H1 (cell line): Measurements from ENCODE around the gene PAXX. TPM values are rescaled to one million over a fixed set of nuclear protein-coding genes. Genes with fewer than 3 reads are reported as not detected.
A peak's percentile ranks its signal among the peaks of the same experiment; 100 is the strongest.

ENCODE experiments used
- CTCF ChIA-PET: fragments of 300-600 bp; sonication (Branson Sonifier 250); formaldehyde crosslinking; loops from one replicate; lab custom pipeline; 2021; ENCODE audit not compliant: partially characterized antibody; lab: Charles Lee
- POLR2A ChIA-PET: fragments of 300-600 bp; sonication (Branson Sonifier 250); formaldehyde crosslinking; loops from one replicate; lab custom pipeline; 2021; ENCODE audit warnings: inconsistent platforms; ENCODE audit not compliant: partially characterized antibody; lab: Charles Lee
- DNase-seq, 2 experiments: peaks; one replicate each; pipeline versions ENCODE4 v3.0.0 to v3.0.0-alpha.2; 2010 to 2022; ENCODE audit warnings: low spot score in 2 of 2, low read depth in 1 of 2, mixed read lengths in 1 of 2
- FAIRE-seq: peaks from 2 replicates; lab custom pipeline; 2011; peaks lifted over from hg19 to GRCh38; lab: Jason Lieb, UNC
- H2AFZ ChIP-seq: 2 replicates; pipeline ENCODE4 v1.8.1; 2012; ENCODE audit warnings: low read length, inconsistent platforms
- H2AK5ac ChIP-seq: 2 replicates; pipeline ENCODE4 v1.6.1; 2013; ENCODE audit warnings: low read depth, low read length
- H2BK120ac ChIP-seq: replicated peaks from 2 replicates; pipeline ENCODE3; 2013; ENCODE audit warnings: low read depth, low read length, inconsistent platforms
- H2BK12ac ChIP-seq: 2 replicates; pipeline ENCODE4 v1.6.1; 2013; ENCODE audit warnings: low read depth, low read length
- H2BK15ac ChIP-seq: 2 replicates; pipeline ENCODE4 v1.6.1; 2013; ENCODE audit warnings: low read length
- H2BK20ac ChIP-seq: 2 replicates; pipeline ENCODE4 v1.6.1; 2013; ENCODE audit warnings: low read length
- H2BK5ac ChIP-seq: 2 replicates; pipeline ENCODE4 v1.6.1; 2013; ENCODE audit warnings: low read depth, low read length
- H3K14ac ChIP-seq: 2 replicates; pipeline ENCODE4 v1.6.1; 2013; ENCODE audit warnings: inconsistent platforms; ENCODE audit not compliant: insufficient read length
- H3K18ac ChIP-seq: 2 replicates; pipeline ENCODE4 v1.6.1; 2013; ENCODE audit warnings: low read length; ENCODE audit errors: extremely low read depth
- H3K23ac ChIP-seq: 2 replicates; pipeline ENCODE4 v1.6.1; 2013; ENCODE audit warnings: inconsistent platforms; ENCODE audit not compliant: insufficient read length
- H3K23me2 ChIP-seq: 2 replicates; pipeline ENCODE4 v1.6.1; 2013; ENCODE audit warnings: low read depth, low read length
- H3K27ac ChIP-seq: 2 replicates; pipeline ENCODE4 v1.6.1; 2011; ENCODE audit warnings: low read depth, low read length, inconsistent platforms
- H3K27me3 ChIP-seq, 4 experiments: replicated peaks in 1 of 4; 1 replicate in 1 of 4; 2 replicates in 3 of 4; pipeline versions ENCODE4 v1.6.1 to v1.8.1; 2011 to 2013; ENCODE audit warnings: low read length in 3 of 4, mild to moderate bottlenecking in 3 of 4, inconsistent platforms in 2 of 4, mixed read lengths in 2 of 4, moderate library complexity in 1 of 4; ENCODE audit not compliant: control insufficient read depth in 3 of 4, insufficient read depth in 3 of 4; ENCODE audit errors: extremely low read depth in 1 of 4
- H3K36me3 ChIP-seq, 4 experiments: 2 replicates each; pipeline versions ENCODE4 v1.6.1 to v1.8.1; 2011 to 2013; ENCODE audit warnings: mild to moderate bottlenecking in 4 of 4, low read length in 3 of 4, moderate library complexity in 2 of 4, control low read depth in 1 of 4, inconsistent platforms in 1 of 4; ENCODE audit not compliant: insufficient read depth in 4 of 4, control insufficient read depth in 2 of 4
- H3K4ac ChIP-seq: replicated peaks from 2 replicates; pipeline ENCODE3; 2013; ENCODE audit warnings: low read length, low read depth, mixed read lengths, inconsistent platforms; ENCODE audit not compliant: insufficient read length
- H3K4me1 ChIP-seq, 4 experiments: replicated peaks in 1 of 4; 1 replicate in 1 of 4; 2 replicates in 3 of 4; pipeline versions ENCODE4 v1.6.1 to v1.8.1; 2011 to 2013; ENCODE audit warnings: low read length in 3 of 4, inconsistent platforms in 2 of 4, mixed read lengths in 1 of 4; ENCODE audit not compliant: insufficient read depth in 4 of 4, control insufficient read depth in 3 of 4
- H3K4me2 ChIP-seq, 2 experiments: 2 replicates each; pipeline versions ENCODE4 v1.6.1 to v1.8.1; 2011 to 2013; ENCODE audit warnings: low read depth in 2 of 2, low read length in 2 of 2, control low read depth in 1 of 2, inconsistent platforms in 1 of 2, mild to moderate bottlenecking in 1 of 2; ENCODE audit not compliant: insufficient read depth in 1 of 2
- H3K4me3 ChIP-seq, 4 experiments: fragments of 200-600, 300-600 bp in 1 of 4; sonication (generic), shearing (Covaris generic), sonication (Bioruptor Twin) in 1 of 4; 2 replicates each; pipeline versions ENCODE4 v1.5.1 to v1.8.1; 2011 to 2016; ENCODE audit warnings: low read length in 4 of 4, low read depth in 3 of 4, control low read depth in 2 of 4, inconsistent platforms in 2 of 4, mild to moderate bottlenecking in 2 of 4, mixed read lengths in 1 of 4, moderate library complexity in 1 of 4; ENCODE audit not compliant: insufficient read depth in 2 of 4; ENCODE audit errors: extremely low read depth in 1 of 4
- H3K56ac ChIP-seq: replicated peaks from 2 replicates; pipeline ENCODE3; 2013; ENCODE audit warnings: low read depth, mild to moderate bottlenecking, mixed read lengths, low read length, inconsistent platforms; ENCODE audit not compliant: insufficient read length
- H3K79me1 ChIP-seq: 2 replicates; pipeline ENCODE4 v1.6.1; 2013; ENCODE audit warnings: low read depth, low read length, control low read depth
- H3K79me2 ChIP-seq, 2 experiments: 2 replicates each; pipeline versions ENCODE4 v1.6.1 to v1.8.1; 2012 to 2013; ENCODE audit warnings: low read length in 2 of 2, mild to moderate bottlenecking in 2 of 2, inconsistent platforms in 1 of 2; ENCODE audit not compliant: insufficient read depth in 2 of 2, control insufficient read depth in 1 of 2
- H3K9ac ChIP-seq, 4 experiments: replicated peaks in 1 of 4; 1 replicate in 1 of 4; 2 replicates in 3 of 4; pipeline versions ENCODE4 v1.6.1 to v1.8.1; 2011 to 2013; ENCODE audit warnings: low read depth in 3 of 4, low read length in 3 of 4, control low read depth in 2 of 4, mild to moderate bottlenecking in 2 of 4, moderate library complexity in 2 of 4, inconsistent platforms in 1 of 4; ENCODE audit errors: extremely low read depth in 1 of 4
- H3K9me3 ChIP-seq, 2 experiments: 2 replicates each; pipeline versions ENCODE4 v1.6.1 to v1.8.1; 2012 to 2013; ENCODE audit warnings: mild to moderate bottlenecking in 2 of 2, moderate library complexity in 2 of 2, control low read depth in 1 of 2, inconsistent platforms in 1 of 2, low read depth in 1 of 2, low read length in 1 of 2, mixed read lengths in 1 of 2; ENCODE audit not compliant: insufficient read depth in 2 of 2
- H4K20me1 ChIP-seq, 2 experiments: replicated peaks in 1 of 2; 2 replicates each; pipeline versions ENCODE3 to v1.8.1; 2011 to 2013; ENCODE audit warnings: inconsistent platforms in 2 of 2, low read length in 2 of 2, mild to moderate bottlenecking in 1 of 2; ENCODE audit not compliant: insufficient read depth in 2 of 2, control insufficient read depth in 1 of 2
- H4K5ac ChIP-seq: 2 replicates; pipeline ENCODE4 v1.6.1; 2013; ENCODE audit warnings: low read length, low read depth, mixed read lengths, inconsistent platforms; ENCODE audit not compliant: insufficient read length
- H4K8ac ChIP-seq: 2 replicates; pipeline ENCODE4 v1.8.0; 2013; ENCODE audit warnings: mild to moderate bottlenecking, moderate library complexity, low read length, inconsistent platforms; ENCODE audit not compliant: insufficient read depth; ENCODE audit errors: extremely low read depth
- H4K91ac ChIP-seq: replicated peaks from 2 replicates; pipeline ENCODE3; 2013; ENCODE audit warnings: low read length, mixed read lengths, inconsistent platforms; ENCODE audit not compliant: insufficient read length
- ASH2L ChIP-seq: fragments of 200-600, 300-600 bp; sonication (generic); IDR thresholded peaks from one replicate; pipeline ENCODE4 v1.7.1; 2017; ENCODE audit warnings: low read length
- CBX5 ChIP-seq: fragments of 300-800, 300-1000 bp; sonication (generic); IDR thresholded peaks from 2 replicates; pipeline ENCODE4 v1.7.1; 2016; ENCODE audit warnings: antibody characterized with exemption, low read length, low read depth
- CREB1 ChIP-seq: IDR thresholded peaks from 2 replicates; pipeline ENCODE4 v1.6.1; 2012; ENCODE audit warnings: inconsistent platforms
- EP300 ChIP-seq, 2 experiments: IDR thresholded peaks; 1 replicate in 1 of 2; 2 replicates in 1 of 2; pipeline ENCODE4 v1.6.1; 2011 to 2012; ENCODE audit warnings: low read depth in 2 of 2, low read length in 2 of 2, mild to moderate bottlenecking in 2 of 2, borderline replicate concordance in 1 of 2, inconsistent platforms in 1 of 2, moderate library complexity in 1 of 2
- GTF2F1 ChIP-seq: IDR thresholded peaks from 2 replicates; pipeline ENCODE4 v1.6.1; 2012; ENCODE audit warnings: low read depth, low read length, improper control_type of control experiment, borderline replicate concordance
- PHF8 ChIP-seq: fragments of 200-600 bp; sonication (generic); conservative IDR thresholded peaks from 2 replicates; pipeline ENCODE4 v1.7.1; 2012; ENCODE audit warnings: low read depth, mild to moderate bottlenecking, inconsistent platforms, low read length, moderate library complexity
- RFX5 ChIP-seq: IDR thresholded peaks from 2 replicates; pipeline ENCODE4 v1.6.1; 2011; ENCODE audit warnings: low read depth, low read length, improper control_type of control experiment, borderline replicate concordance
- SIX5 ChIP-seq: IDR thresholded peaks from 2 replicates; pipeline ENCODE4 v1.6.1; 2011; ENCODE audit warnings: mild to moderate bottlenecking, low read depth, low read length
- SRF ChIP-seq: IDR thresholded peaks from 2 replicates; pipeline ENCODE4 v1.6.1; 2011; ENCODE audit warnings: mild to moderate bottlenecking, low read depth, low read length, moderate library complexity
- WGBS, 2 experiments: shearing (Covaris generic) in 1 of 2; methylation state at CpG; one replicate each; pipeline versions ENCODE4 v1.1.6 to v1.1.7; 2013 to 2015; ENCODE audit warnings: low lambda C conversion rate in 2 of 2, mixed read lengths in 2 of 2, inconsistent platforms in 1 of 2, low coverage in 1 of 2, missing lambda C conversion rate in 1 of 2; ENCODE audit not compliant: insufficient replicate concordance in 2 of 2, insufficient coverage in 1 of 2, insufficient read length in 1 of 2; ENCODE audit errors: extremely low coverage in 1 of 2, missing lambda C conversion rate in 1 of 2; 5-methylcytosine and 5-hydroxymethylcytosine counted together
- polyA plus RNA-seq, 7 experiments: library from polyadenylated mRNA; depleted of rRNA in 3 of 7; stranded (reverse) in 5 of 7; unstranded in 2 of 7; fragments of >200 nt in 5 of 7; fragments of 200-250 nt in 2 of 7; gene quantifications; 1 replicate in 5 of 7; 2 replicates in 1 of 7; 4 replicates in 1 of 7; pipeline versions ENCODE4 v1.2.1 to v1.2.3, GENCODE V29; 2011 to 2013; ENCODE audit warnings: missing spikeins in 2 of 7, mixed read lengths in 2 of 7
- total RNA-seq: library from RNA; stranded (reverse); fragmentation: NEBNext Ultra II Directional; extraction: Animal tissue kit (Norgen Biotek cat#: 25700); gene quantifications from 2 replicates; pipeline ENCODE4 v1.2.1, GENCODE V29; 2021

PAXX gene
- total and polyA plus RNA-seq, 2 of the 8 experiments (the other 6 are each of a cell fraction or from before 2014, with no cell fraction given), result 43.4 to 45.9 TPM

DNA sequence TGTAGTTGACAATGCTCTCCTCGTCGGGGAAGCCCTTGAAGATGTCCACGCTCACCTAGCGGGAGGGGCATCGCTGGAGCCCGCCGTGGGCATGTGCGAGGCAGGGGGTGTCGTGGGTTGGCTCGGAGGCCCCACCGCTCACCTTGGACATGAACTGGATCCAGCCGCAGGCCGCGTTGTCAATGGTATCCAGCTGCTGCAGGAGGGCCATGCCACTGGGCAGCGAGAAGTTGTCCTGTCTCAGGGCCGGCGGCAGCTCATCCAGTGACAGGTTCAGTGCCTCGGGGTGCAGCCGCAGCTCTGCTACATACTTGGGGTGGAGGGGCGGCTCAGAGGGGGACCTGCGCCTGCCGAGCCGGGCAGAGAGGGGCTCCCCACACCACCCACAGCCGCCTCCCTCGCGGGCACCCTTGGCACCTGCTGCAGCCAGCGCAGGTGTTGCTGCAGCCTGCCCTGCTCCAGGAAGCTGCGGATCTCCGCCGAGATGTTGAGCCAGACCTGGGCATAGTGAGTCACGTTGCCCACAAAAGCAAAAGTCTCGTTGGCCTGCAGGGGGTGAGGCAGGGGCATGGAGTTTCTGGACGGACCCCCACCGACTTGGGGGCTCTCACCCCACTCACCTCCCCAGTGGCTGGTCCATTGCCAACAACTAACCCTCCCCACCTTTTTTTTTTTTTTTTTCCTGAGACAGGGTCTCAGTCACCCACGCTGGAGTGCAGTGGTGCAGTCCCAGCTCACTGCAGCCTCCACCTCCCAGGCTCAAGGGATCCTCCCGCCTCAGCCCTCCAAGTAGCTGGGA, 26.7 kb downstream of the PAXX start:
- Histone ChIP-seq H3K14ac (no peak overlapping the region), H4K8ac (no peak overlapping the region), H3K4me3 (no peak overlapping the region), H3K4ac (no peak overlapping the region), H2BK15ac (no peak overlapping the region), H3K36me3 (peaks cover 0 to 13% (median 0%) of the 10 kb centered on the region in 4 experiments; a peak in 1 of 8 replicates), H3K27me3 (no peaks in the 10 kb centered on the region; a peak in 1 of 7 replicates), H4K20me1 (peaks cover 0 to 7% of the 10 kb centered on the region in 2 experiments), H3K79me2 (no peaks in the 10 kb centered on the region), H4K91ac (no peak overlapping the region), H3K79me1 (no peaks in the 10 kb centered on the region), H2BK12ac (no peak overlapping the region), H4K5ac (no peak overlapping the region), H3K56ac (no peak overlapping the region), H2BK120ac (no peak overlapping the region), H3K9me3 (peaks cover 0 to 27% of the 10 kb centered on the region in 2 experiments; a peak in 2 of 4 replicates), H2BK20ac (no peak overlapping the region), H3K23me2 (no peaks in the 10 kb centered on the region), H3K27ac (no peak overlapping the region), H3K4me2 (no peak overlapping the region), H3K4me1 (peaks cover 0 to 6% (median 3%) of the 10 kb centered on the region in 4 experiments; a peak in 3 of 7 replicates), H2AK5ac (no peak overlapping the region), H3K18ac (no peak overlapping the region), H3K9ac (no peak overlapping the region), H2AFZ (no peak overlapping the region), H3K23ac (no peak overlapping the region), H2BK5ac (0 out of 2 replicates have a peak overlapping the region, but pooled peaks have one; percentile 9)
- DNase-seq, result no peak
- ChIA-PET POLR2A (interaction anchor here (1.0 to 1.4 kb wide), 2 partner anchors 211 to 291 kb away, joined by 3 to 4 read pairs; partner anchors contain the start of gene RABL6), CTCF (interaction anchor here (1.2 to 7.2 kb wide), 8 partner anchors 11 to 206 kb away, joined by 3 to 54 read pairs (median 4); partner anchors contain the start of genes ABCA2, CYSRT1 and FUT7)
- WGBS, 2 experiments, result 93% methylated on average over 23 of the region's 36 CpGs; no CpG with 5 or more reads in 1 of the 2 experiments
- FAIRE-seq, result no peak
- TF ChIP-seq SIX5 (no peak), CBX5 (no peak), SRF (no peak), GTF2F1 (no peak), ASH2L (no peak), PHF8 (no peak), CREB1 (no peak), EP300 (IDR thresholded peaks at IDR 0.05; ENCODE audit: borderline replicate concordance in 1 of 2, low read depth in 2 of 2, low read length in 2 of 2) (no peak), RFX5 (no peak)
